Right cardiac atrium (tissue), 5 donors: ENCODE measurements around the gene ZNF225. TPM values are rescaled to one million over a fixed set of nuclear protein-coding genes. Genes with fewer than 3 reads are reported as not detected.
"Not testable (repeated sequence)": the region's sequence is repeated elsewhere in the genome, so short reads cannot be mapped to it uniquely, and the experiment has no call there.

Experiments
- ATAC-seq, 2 donors: fragments of 200-7000 bp; cut with Tn5 transposase; one replicate each; pipeline versions ENCODE4 v1.8.0 to v1.9.1; 2020; ENCODE audit warnings: moderate library complexity in 2 of 2, mild to moderate bottlenecking in 1 of 2
- DNase-seq, 3 donors: peaks; one replicate each; pipeline ENCODE4 v3.0.0-alpha.2; 2020
- H3K27ac ChIP-seq: one replicate; pipeline ENCODE4 v1.5.1; 2013; ENCODE audit warnings: mild to moderate bottlenecking, low read length, control low read depth, moderate library complexity
- H3K27me3 ChIP-seq: one replicate; pipeline ENCODE4 v1.6.1; 2013; ENCODE audit not compliant: control insufficient read depth, insufficient read depth
- H3K4me1 ChIP-seq: one replicate; pipeline ENCODE4 v1.6.1; 2013; ENCODE audit warnings: low read length; ENCODE audit not compliant: control insufficient read depth, insufficient read depth
- H3K4me3 ChIP-seq: one replicate; pipeline ENCODE4 v1.5.1; 2013; ENCODE audit warnings: low read length, control low read depth
- H3K9me3 ChIP-seq: one replicate; pipeline ENCODE4 v1.6.1; 2013; ENCODE audit warnings: low read length; ENCODE audit not compliant: control insufficient read depth
- WGBS: extraction: QIAGEN DNeasy Blood & Tissue Kit; methylation state at CpG from one replicate; pipeline ENCODE4 v1.1.7; 2013; 5-methylcytosine and 5-hydroxymethylcytosine counted together
- intact Hi-C, 4 donors: fragments of 100-400 bp; cut with DNase I; formaldehyde crosslinking; loops; one replicate each; pipeline versions ENCODE4 v1.11.0 to v1.14.0; 2022 to 2023
- polyA plus RNA-seq: library from polyadenylated mRNA; stranded (reverse); fragments of 200-250 nt; gene quantifications from one replicate; pipeline ENCODE4 v1.2.3, GENCODE V29; 2013
- total RNA-seq, 4 donors: library from RNA; stranded (reverse); fragmentation: NEBNext Ultra II Directional; extraction: Animal tissue kit (Norgen Biotek cat#: 25700); gene quantifications; one replicate each; pipeline ENCODE4 v1.2.1, GENCODE V29; 2021
- donor health status: healthy with polysubstance abuse.
- donor health status: DM: no; HTN: yes; CAD: no.
- donor health status: DM: no; HTN: no; CAD: no.
- donor health status: DM: no; HTN: yes; CAD: no; lungs with severe emphysema.
- donor health status: DM: yes; HTN: yes; CAD: no.

Gene ZNF225
- total and polyA plus RNA-seq, 5 donors: 1.9 to 4.2 (median 3.9) TPM

GRCh38 chr19:44109458-44109857 lies 3.7 kb upstream of the ZNF225 start:
- H3K9me3 ChIP-seq: peaks cover 14% of the 10 kb centered on the region
- no peak overlapping the region for H3K4me3 ChIP-seq
- intact Hi-C loops: no loop called here
- ATAC-seq (no peak), DNase-seq (no peak)
- no peak overlapping the region for H3K27ac ChIP-seq
- H3K27me3 ChIP-seq: no peaks in the 10 kb centered on the region
- no peaks in the 10 kb centered on the region for H3K4me1 ChIP-seq

GRCh38 chr19:44111910-44112463 lies 1.2 kb upstream of the ZNF225 start:
- DNase-seq: peak in 1 of 3 donors; percentile 18
- ATAC-seq: peak in 1 of 2 donors; percentile 22
- intact Hi-C loops: loop anchor here in 2 of 4 donors (2.0 to 10.0 kb wide), 3 partner anchors 17 to 53 kb away; partner anchors contain the start of genes ZNF226 (in 2 of the 2) and ZNF224 (in 1 of the 2)
- 11% methylated on average over 17 of the region's 17 CpGs for WGBS
- Histone ChIP-seq H3K27ac (no peak overlapping the region), H3K27me3 (no peaks in the 10 kb centered on the region), H3K4me3 (peak overlapping the region; percentile 95), H3K4me1 (no peaks in the 10 kb centered on the region), H3K9me3 (peaks cover 9% of the 10 kb centered on the region)

GRCh38 chr19:44112802-44113137 lies 429 bp upstream of the ZNF225 start:
- ATAC-seq: no peak
- peak overlapping the region; percentile 79 for H3K27ac ChIP-seq
- H3K4me3 ChIP-seq: peak overlapping the region; percentile 95
- no peaks in the 10 kb centered on the region for H3K27me3 ChIP-seq
- no peak for DNase-seq
- intact Hi-C loops: loop anchor here in 2 of 4 donors (2.0 to 10.0 kb wide), 3 partner anchors 18 to 52 kb away; partner anchors contain the start of genes ZNF226 (in 2 of the 2) and ZNF224 (in 1 of the 2)
- WGBS: under 1% methylated on average over 11 of the region's 11 CpGs
- H3K4me1 ChIP-seq: no peaks in the 10 kb centered on the region
- H3K9me3 ChIP-seq: peaks cover 3% of the 10 kb centered on the region

GRCh38 chr19:44113784-44114390 lies 688 bp downstream of the ZNF225 start:
- ATAC-seq: peak in 1 of 2 donors; percentile 5
- DNase-seq: peak in 1 of 3 donors; percentile 63

GRCh38 chr19:44121162-44121561 lies 8.0 kb downstream of the ZNF225 start:
- DNase-seq, H3K27ac ChIP-seq, intact Hi-C loops, ATAC-seq, H3K9me3 ChIP-seq, H3K4me3 ChIP-seq, H3K4me1 ChIP-seq, H3K27me3 ChIP-seq: not testable (repeated sequence)
- 95% methylated on average over 4 of the region's 4 CpGs for WGBS

More at GRCh38 chr19:44113784-44114390, 688 bp downstream of the ZNF225 start:
- H3K4me1 ChIP-seq: no peaks in the 10 kb centered on the region
- WGBS: 2% methylated on average over 18 of the region's 18 CpGs
- H3K27me3 ChIP-seq: no peaks in the 10 kb centered on the region
- intact Hi-C loops: loop anchor here in 2 of 4 donors (2.0 to 10.0 kb wide), 3 partner anchors 19 to 51 kb away; partner anchors contain the start of genes ZNF226 (in 2 of the 2) and ZNF224 (in 1 of the 2)
- H3K9me3 ChIP-seq: no peaks in the 10 kb centered on the region
- H3K27ac ChIP-seq: peak overlapping the region; percentile 71
- H3K4me3 ChIP-seq: peak overlapping the region; percentile 84

- no peak for DNase-seq
- no peak overlapping the region for H3K27ac ChIP-seq
- no peaks in the 10 kb centered on the region for H3K27me3 ChIP-seq
- ATAC-seq: no peak
- H3K9me3 ChIP-seq: peaks cover 5% of the 10 kb centered on the region
- no peak overlapping the region for H3K4me3 ChIP-seq
- intact Hi-C loops: no loop called here
- 90% methylated on average over 5 of the region's 5 CpGs for WGBS
- H3K4me1 ChIP-seq: no peaks in the 10 kb centered on the region
Observed at GRCh38 chr19:44131955-44132354, 18.8 kb downstream of the ZNF225 start.

- peak; percentile 87 to 92 (median 89) for DNase-seq
- no peaks in the 10 kb centered on the region for H3K9me3 ChIP-seq
- no peaks in the 10 kb centered on the region for H3K27me3 ChIP-seq
- peak within 1 kb of the TSS; percentile 86 for H3K27ac ChIP-seq
- H3K4me3 ChIP-seq: peak within 1 kb of the TSS; percentile 97
- peak; percentile 98 to 99 for ATAC-seq
- under 1% methylated on average over 52 of the region's 52 CpGs for WGBS
- intact Hi-C loops: no loop called here
- peaks cover 1% of the 10 kb centered on the region for H3K4me1 ChIP-seq
Observed at GRCh38 chr19:44141191-44142058, 28.2 kb downstream of the ZNF225 start, which contains the start of gene ZNF234. TSS of gene ZNF234 (plus strand) at chr19:44141554. CDS start at chr19:44144633, 3,079 bp downstream.

- H3K27me3 ChIP-seq: no peaks in the 10 kb centered on the region
- intact Hi-C loops: no loop called here
- 5% methylated on average over 13 of the region's 13 CpGs for WGBS
- H3K4me3 ChIP-seq: peak overlapping the region; percentile 97
- H3K27ac ChIP-seq: peak overlapping the region; percentile 74
- H3K4me1 ChIP-seq: peaks cover 1% of the 10 kb centered on the region
- DNase-seq (peak in 1 of 3 donors; percentile 16), ATAC-seq (peak; percentile 20 to 32)
- no peaks in the 10 kb centered on the region for H3K9me3 ChIP-seq
Observed at GRCh38 chr19:44142059-44142433, 28.8 kb downstream of the ZNF225 start.

- intact Hi-C loops: no loop called here
- peak in 1 of 2 donors; percentile 33 for ATAC-seq
- Histone ChIP-seq H3K9me3 (no peaks in the 10 kb centered on the region), H3K4me1 (no peaks in the 10 kb centered on the region), H3K4me3 (no peak overlapping the region), H3K27me3 (no peaks in the 10 kb centered on the region), H3K27ac (no peak overlapping the region)
- DNase-seq: no peak
- WGBS: 86% methylated on average over 4 of the region's 4 CpGs
Observed at GRCh38 chr19:44149776-44150175, 36.6 kb downstream of the ZNF225 start.

GRCh38 chr19:44151491-44151890 lies 38.3 kb downstream of the ZNF225 start:
- intact Hi-C loops: no loop called here
- H3K27me3 ChIP-seq: no peaks in the 10 kb centered on the region
- DNase-seq (no peak), ATAC-seq (peak in 1 of 2 donors; percentile 48)
- H3K4me1 ChIP-seq: no peaks in the 10 kb centered on the region
- 64% methylated on average over 5 of the region's 5 CpGs for WGBS
- H3K27ac ChIP-seq: no peak overlapping the region
- peaks cover 5% of the 10 kb centered on the region for H3K9me3 ChIP-seq
- H3K4me3 ChIP-seq: no peak overlapping the region

GRCh38 chr19:44156475-44156874 lies 43.3 kb downstream of the ZNF225 start:
- no peaks in the 10 kb centered on the region for H3K4me1 ChIP-seq
- no peaks in the 10 kb centered on the region for H3K27me3 ChIP-seq
- intact Hi-C loops: no loop called here
- H3K9me3 ChIP-seq: peaks cover 20% of the 10 kb centered on the region
- DNase-seq: no peak
- WGBS: 96% methylated on average over 2 of the region's 2 CpGs
- H3K4me3 ChIP-seq: no peak overlapping the region
- no peak overlapping the region for H3K27ac ChIP-seq
- ATAC-seq: no peak
